Measurements from ENCODE around the gene CDK14.

CDK14 gene

GRCh38 chr7:90594751-90595317, 1.3 kb upstream of the CDK14 start:
- peak overlapping the region; percentile 93 for H3K4me3 ChIP-seq (replicated peaks; ENCODE audit: low read depth, low read length)
- TF ChIP-seq CTCF (IDR thresholded peaks at IDR 0.05; ENCODE audit: low read depth, low read length, missing control alignments) = no peak
- DNase-seq (ENCODE audit: extremely low read depth, low read depth) = peak; percentile 27

- TF ChIP-seq CTCF (IDR thresholded peaks at IDR 0.05; ENCODE audit: low read depth, low read length, missing control alignments) = no peak
- peak overlapping the region; percentile 93 for H3K4me3 ChIP-seq (replicated peaks; ENCODE audit: low read depth, low read length)
- DNase-seq (ENCODE audit: extremely low read depth, low read depth) = no peak
These were observed 750 bp upstream of the CDK14 start for GRCh38 chr7:90595342-90595800.

GRCh38 chr7:90596671-90597562, 796 bp downstream of the CDK14 start:
- no peak for TF ChIP-seq CTCF (IDR thresholded peaks at IDR 0.05; ENCODE audit: low read depth, low read length, missing control alignments)
- no peak for DNase-seq (ENCODE audit: extremely low read depth, low read depth)
- peak overlapping the region; percentile 93 for H3K4me3 ChIP-seq (replicated peaks; ENCODE audit: low read depth, low read length)

GRCh38 chr7:90597563-90598253, 1.6 kb downstream of the CDK14 start:
- H3K4me3 ChIP-seq (replicated peaks; ENCODE audit: low read depth, low read length) = peak overlapping the region; percentile 93
- no peak for TF ChIP-seq CTCF (IDR thresholded peaks at IDR 0.05; ENCODE audit: low read depth, low read length, missing control alignments)
- no peak for DNase-seq (ENCODE audit: extremely low read depth, low read depth)

GRCh38 chr7:90599038-90599437, 2.9 kb downstream of the CDK14 start:
- TF ChIP-seq CTCF (IDR thresholded peaks at IDR 0.05; ENCODE audit: low read depth, low read length, missing control alignments) = no peak
- no peak overlapping the region for H3K4me3 ChIP-seq (replicated peaks; ENCODE audit: low read depth, low read length)
- DNase-seq (ENCODE audit: extremely low read depth, low read depth) = no peak

GRCh38 chr7:90599892-90600555, 3.9 kb downstream of the CDK14 start:
- no peak for DNase-seq (ENCODE audit: extremely low read depth, low read depth)
- H3K4me3 ChIP-seq (replicated peaks; ENCODE audit: low read depth, low read length) = no peak overlapping the region
- no peak for TF ChIP-seq CTCF (IDR thresholded peaks at IDR 0.05; ENCODE audit: low read depth, low read length, missing control alignments)
